Measurements from ENCODE around the gene MKX.

DNA sequence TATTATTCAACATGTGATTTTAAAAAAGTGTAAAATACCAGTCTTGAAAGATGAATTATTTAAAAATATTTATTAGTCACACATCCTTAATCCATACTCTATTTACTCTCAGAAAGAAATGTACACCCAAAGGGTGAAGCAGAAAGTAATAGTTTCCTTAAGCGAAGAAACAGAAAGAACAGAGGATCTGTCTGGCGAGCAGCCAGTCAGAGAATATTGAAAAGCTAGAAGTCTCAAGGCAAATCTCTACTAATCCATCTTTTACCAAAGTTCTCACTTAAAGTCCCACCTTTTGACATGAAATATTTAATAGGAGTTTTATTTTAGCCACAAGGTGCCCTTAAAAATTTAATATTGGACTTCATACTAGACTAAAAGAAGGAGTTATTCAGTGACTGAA, 46.7 kb downstream of the MKX start:
- TF ChIP-seq, protein P1, sequence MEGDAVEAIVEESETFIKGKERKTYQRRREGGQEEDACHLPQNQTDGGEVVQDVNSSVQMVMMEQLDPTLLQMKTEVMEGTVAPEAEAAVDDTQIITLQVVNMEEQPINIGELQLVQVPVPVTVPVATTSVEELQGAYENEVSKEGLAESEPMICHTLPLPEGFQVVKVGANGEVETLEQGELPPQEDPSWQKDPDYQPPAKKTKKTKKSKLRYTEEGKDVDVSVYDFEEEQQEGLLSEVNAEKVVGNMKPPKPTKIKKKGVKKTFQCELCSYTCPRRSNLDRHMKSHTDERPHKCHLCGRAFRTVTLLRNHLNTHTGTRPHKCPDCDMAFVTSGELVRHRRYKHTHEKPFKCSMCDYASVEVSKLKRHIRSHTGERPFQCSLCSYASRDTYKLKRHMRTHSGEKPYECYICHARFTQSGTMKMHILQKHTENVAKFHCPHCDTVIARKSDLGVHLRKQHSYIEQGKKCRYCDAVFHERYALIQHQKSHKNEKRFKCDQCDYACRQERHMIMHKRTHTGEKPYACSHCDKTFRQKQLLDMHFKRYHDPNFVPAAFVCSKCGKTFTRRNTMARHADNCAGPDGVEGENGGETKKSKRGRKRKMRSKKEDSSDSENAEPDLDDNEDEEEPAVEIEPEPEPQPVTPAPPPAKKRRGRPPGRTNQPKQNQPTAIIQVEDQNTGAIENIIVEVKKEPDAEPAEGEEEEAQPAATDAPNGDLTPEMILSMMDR (IDR thresholded peaks at IDR 0.05): no peak
- no peak for TF ChIP-seq POLR2A (IDR thresholded peaks at IDR 0.05)
